M059J (cell line): ENCODE results near the gene PHF21A. TPM values are rescaled to one million over a fixed set of nuclear protein-coding genes. Genes with fewer than 3 reads are reported as not detected.

Experiments used
- DNase-seq: peaks from one replicate; pipeline ENCODE4 v3.0.0-alpha.2; 2012; ENCODE audit warnings: low read depth
- total RNA-seq: library from RNA; depleted of rRNA; stranded (reverse); fragments of >200 nt; shearing (Covaris generic); gene quantifications from 2 replicates; pipeline ENCODE4 v1.2.3, GENCODE V29; 2014; rRNA removed

PHF21A gene
- 10.6 and 19.7 TPM in 2 replicates for total RNA-seq

GRCh38 chr11:46121301-46121723 is at the start of gene PHF21A:
Gene PHF21A, minus strand, starts transcription at chr11:46121454. Its CDS starts 37,235 bp downstream, at chr11:46084219.
- DNase-seq, result peak; percentile 90

GRCh38 chr11:46170797-46171196 is 49.5 kb upstream of the PHF21A start:
- DNase-seq, result no peak

- DNase-seq, result no peak
These were observed 41.4 kb upstream of the PHF21A start for GRCh38 chr11:46162700-46163099.

GRCh38 chr11:46161201-46161600 is 39.9 kb upstream of the PHF21A start:
- no peak for DNase-seq

GRCh38 chr11:46160100-46160499 is 38.8 kb upstream of the PHF21A start:
- DNase-seq, result no peak

- DNase-seq, result no peak
These were observed 38.4 kb upstream of the PHF21A start for GRCh38 chr11:46159680-46160079.

- DNase-seq, result no peak
These were observed 28.6 kb upstream of the PHF21A start for GRCh38 chr11:46149826-46150225.

GRCh38 chr11:46149342-46149741 is 28.1 kb upstream of the PHF21A start:
- DNase-seq, result no peak

- DNase-seq, result no peak
These were observed 23.5 kb upstream of the PHF21A start for GRCh38 chr11:46144741-46145140.

GRCh38 chr11:46143049-46143806 is 22.0 kb upstream of the PHF21A start:
- DNase-seq, result no peak

- no peak for DNase-seq
These were observed 21.3 kb upstream of the PHF21A start for GRCh38 chr11:46142561-46142960.

GRCh38 chr11:46141597-46141996 is 20.3 kb upstream of the PHF21A start:
- no peak for DNase-seq

GRCh38 chr11:46134540-46134939 is 13.3 kb upstream of the PHF21A start:
- peak; percentile 7 for DNase-seq

- DNase-seq, result no peak
These were observed 12.8 kb upstream of the PHF21A start for GRCh38 chr11:46134061-46134460.

GRCh38 chr11:46133119-46133518 is 11.9 kb upstream of the PHF21A start:
- no peak for DNase-seq

GRCh38 chr11:46130286-46130940 is 9.2 kb upstream of the PHF21A start:
- no peak for DNase-seq

GRCh38 chr11:46129133-46129532 is 7.9 kb upstream of the PHF21A start:
- DNase-seq, result no peak

- DNase-seq, result peak; percentile 91
These were observed 5.9 kb upstream of the PHF21A start for GRCh38 chr11:46127150-46127638.

GRCh38 chr11:46125284-46125683 is 4.0 kb upstream of the PHF21A start:
- DNase-seq, result no peak

GRCh38 chr11:46122945-46123715 is 1.9 kb upstream of the PHF21A start:
- DNase-seq, result peak; percentile 38

- peak; percentile 87 for DNase-seq
These were observed 647 bp upstream of the PHF21A start for GRCh38 chr11:46121724-46122477.
